Natural killer cell (primary cell): ENCODE data around the gene TGFBR2. TPM values are rescaled to one million over a fixed set of nuclear protein-coding genes. Genes with fewer than 3 reads are reported as not detected.

Experiments used
- ATAC-seq, 3 donors: fragments of 150-1000 bp in 2 of 3; fragments of 200-7000 bp in 1 of 3; cut with Tn5 transposase; 1 replicate in 1 of 3; 2 replicates in 2 of 3; pipeline ENCODE4 v1.10.0; 2021; ENCODE audit warnings: mild to moderate bottlenecking in 2 of 3, moderate library complexity in 2 of 3
- DNase-seq, 2 donors: peaks; one replicate each; pipeline versions ENCODE4 v3.0.0 to v3.0.0-alpha.2; 2013 to 2021; ENCODE audit warnings: mixed read lengths in 1 of 2
- H3K27ac ChIP-seq: one replicate; pipeline ENCODE4 v1.5.1; 2013; ENCODE audit warnings: mild to moderate bottlenecking, low read length
- H3K27me3 ChIP-seq: one replicate; pipeline ENCODE4 v1.6.1; 2013; ENCODE audit warnings: low read length; ENCODE audit not compliant: control insufficient read depth, insufficient read depth
- H3K36me3 ChIP-seq: one replicate; pipeline ENCODE4 v1.6.1; 2013; ENCODE audit warnings: low read length; ENCODE audit not compliant: control insufficient read depth, insufficient read depth
- H3K4me1 ChIP-seq: one replicate; pipeline ENCODE4 v1.6.1; 2013; ENCODE audit warnings: low read length; ENCODE audit not compliant: control insufficient read depth, insufficient read depth
- H3K4me3 ChIP-seq: one replicate; pipeline ENCODE4 v1.5.1; 2013; ENCODE audit warnings: low read length
- H3K9me3 ChIP-seq: one replicate; pipeline ENCODE4 v1.6.1; 2013; ENCODE audit warnings: low read length; ENCODE audit not compliant: control insufficient read depth, insufficient read depth
- H3K27ac Mint-ChIP-seq, 2 donors: one replicate each; pipeline ENCODE4 v1.8.0; 2022; ENCODE audit warnings: mild to moderate bottlenecking in 2 of 2, mixed read lengths in 2 of 2, moderate library complexity in 1 of 2
- H3K27me3 Mint-ChIP-seq, 2 donors: one replicate each; pipeline ENCODE4 v1.8.0; 2022; ENCODE audit warnings: low read depth in 2 of 2, mixed read lengths in 2 of 2
- H3K36me3 Mint-ChIP-seq: one replicate; pipeline ENCODE4 v1.8.0; 2022; ENCODE audit warnings: mixed read lengths
- H3K4me1 Mint-ChIP-seq, 2 donors: one replicate each; pipeline ENCODE4 v1.8.0; 2022; ENCODE audit warnings: mixed read lengths in 2 of 2
- H3K4me3 Mint-ChIP-seq: one replicate; pipeline ENCODE4 v1.8.0; 2022; ENCODE audit warnings: mild to moderate bottlenecking, moderate library complexity, mixed read lengths
- H3K9me3 Mint-ChIP-seq, 2 donors: one replicate each; pipeline ENCODE4 v1.8.0; 2022; ENCODE audit warnings: mixed read lengths in 2 of 2
- CTCF ChIP-seq: fragments of 200-600 bp; IDR thresholded peaks from one replicate; pipeline ENCODE4 v1.8.0; 2022; ENCODE audit warnings: antibody characterized with exemption
- WGBS: methylation state at CpG from one replicate; pipeline ENCODE4 v1.1.7; 2013; ENCODE audit warnings: missing lambda C conversion rate; ENCODE audit not compliant: insufficient coverage; 5-methylcytosine and 5-hydroxymethylcytosine counted together
- intact Hi-C: fragments of 100-400 bp; cut with micrococcal nuclease; formaldehyde crosslinking; loops from one replicate; pipeline ENCODE4 v1.14.2; 2022
- total RNA-seq, 4 donors: library from RNA; stranded (reverse); fragments of 120-200 nt in 1 of 4; gene quantifications; one replicate each; pipeline versions ENCODE4 v1.2.3 to v1.2.4, GENCODE V29; 2013 to 2022

TGFBR2 gene
- total RNA-seq, 3 donors from 2014 or later (not counting 1 experiment from before 2014, with no cell fraction given): 70.4 to 113 (median 99.3) TPM

GRCh38 chr3:30664884-30665283 lies 58.5 kb downstream of the TGFBR2 start:
- H3K4me3 ChIP-seq: no peak overlapping the region
- DNase-seq: peak in 1 of 2 donors; percentile 81
- peak overlapping the region; percentile 64 for H3K4me3 Mint-ChIP-seq
- H3K36me3 Mint-ChIP-seq: peaks cover 13% of the 10 kb centered on the region
- no peaks in the 10 kb centered on the region for H3K27me3 ChIP-seq
- peak overlapping the region; percentile 47 for H3K27ac ChIP-seq
- peak; percentile 34 to 66 (median 58) for ATAC-seq
- peaks cover 32% of the 10 kb centered on the region for H3K4me1 ChIP-seq
- peaks cover 68 to 85% of the 10 kb centered on the region in 2 donors for H3K4me1 Mint-ChIP-seq
- H3K27me3 Mint-ChIP-seq: no peaks in the 10 kb centered on the region
- H3K9me3 ChIP-seq: no peaks in the 10 kb centered on the region
- TF ChIP-seq CTCF: no peak
- intact Hi-C loops: no loop called here
- H3K9me3 Mint-ChIP-seq: no peaks in the 10 kb centered on the region
- WGBS: 18% methylated on average over 6 of the region's 6 CpGs
- peak overlapping the region; percentile 78 to 84 for H3K27ac Mint-ChIP-seq
- peaks cover 32% of the 10 kb centered on the region for H3K36me3 ChIP-seq

DNA sequence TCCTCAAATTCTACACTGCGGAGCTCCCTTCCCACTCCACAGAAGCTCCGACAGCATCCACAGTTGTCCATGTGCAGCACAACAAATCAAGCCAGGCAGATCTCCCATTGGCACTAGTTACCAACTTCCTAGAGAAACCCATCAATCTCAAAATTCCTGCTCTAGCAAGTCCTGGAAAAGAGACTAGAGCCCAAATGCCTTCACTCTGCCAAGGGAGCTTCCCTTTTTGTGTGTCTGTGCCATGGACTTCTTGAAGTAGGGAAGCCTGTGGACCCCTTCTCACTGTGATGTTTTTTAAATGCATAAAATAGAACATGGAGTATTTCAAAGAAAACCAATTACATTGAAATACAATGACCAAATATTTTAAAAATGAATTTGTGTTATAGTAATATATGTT lies 59.1 kb downstream of the TGFBR2 start:
- Histone ChIP-seq H3K4me3 (no peak overlapping the region), H3K36me3 (peaks cover 32% of the 10 kb centered on the region)

DNA sequence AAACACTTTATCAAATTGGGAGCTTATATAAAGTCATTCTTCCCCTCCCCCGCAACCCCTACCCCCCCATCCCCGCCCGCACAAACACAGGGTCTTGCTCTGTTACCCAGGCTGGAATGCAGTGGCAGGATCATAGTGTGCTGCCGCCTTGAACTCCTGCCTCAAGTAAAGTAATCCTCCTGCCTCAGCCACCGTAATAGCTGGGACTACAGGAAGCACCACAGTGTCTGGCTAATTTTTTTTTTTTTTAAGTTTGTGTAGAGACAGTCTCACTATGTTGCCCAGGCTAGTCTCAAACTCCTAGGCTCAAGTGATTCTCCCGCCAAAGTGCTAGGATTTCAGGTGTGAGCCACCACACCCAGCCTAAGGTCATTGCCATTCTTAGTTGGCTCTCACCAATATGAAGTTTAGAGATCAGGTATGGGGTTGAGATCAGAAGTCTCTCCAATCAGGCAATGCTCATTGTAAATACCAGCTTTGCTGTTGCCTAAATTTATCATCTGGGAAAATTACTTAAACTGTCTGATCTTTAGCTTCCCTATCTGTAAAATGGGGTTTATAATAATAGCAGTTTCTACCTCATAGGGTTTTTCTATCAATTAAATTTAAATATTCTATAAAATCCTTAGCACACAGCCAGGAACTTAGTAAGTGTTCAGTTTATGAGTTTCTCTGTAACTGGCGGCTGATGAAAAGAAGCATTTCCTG lies 60.3 kb downstream of the TGFBR2 start:
- Histone ChIP-seq H3K36me3 (peaks cover 36% of the 10 kb centered on the region), H3K27ac (peak overlapping the region; percentile 19), H3K9me3 (no peaks in the 10 kb centered on the region), H3K4me1 (peaks cover 24% of the 10 kb centered on the region), H3K4me3 (no peak overlapping the region), H3K27me3 (no peaks in the 10 kb centered on the region)
- peaks cover 73 to 86% of the 10 kb centered on the region in 2 donors for H3K4me1 Mint-ChIP-seq
- peaks cover 8% of the 10 kb centered on the region for H3K36me3 Mint-ChIP-seq
- peak overlapping the region; percentile 63 to 84 for H3K27ac Mint-ChIP-seq
- H3K4me3 Mint-ChIP-seq: no peak overlapping the region
- DNase-seq (peak in 1 of 2 donors; percentile 50), ATAC-seq (peak; percentile 38 to 69 (median 44))
- H3K27me3 Mint-ChIP-seq: no peaks in the 10 kb centered on the region
- no peaks in the 10 kb centered on the region for H3K9me3 Mint-ChIP-seq
- TF ChIP-seq CTCF: no peak
- intact Hi-C loops: no loop called here
- WGBS: 66% methylated on average over 3 of the region's 7 CpGs

More for the DNA sequence above, 59.1 kb downstream of the TGFBR2 start:
- DNase-seq: no peak
- intact Hi-C loops: no loop called here
- ATAC-seq: no peak
- H3K4me3 Mint-ChIP-seq: peak overlapping the region; percentile 64
- no peaks in the 10 kb centered on the region for H3K9me3 Mint-ChIP-seq
- H3K36me3 Mint-ChIP-seq: peaks cover 18% of the 10 kb centered on the region
- Histone ChIP-seq H3K27ac (no peak overlapping the region), H3K9me3 (no peaks in the 10 kb centered on the region), H3K4me1 (peaks cover 28% of the 10 kb centered on the region), H3K27me3 (no peaks in the 10 kb centered on the region)
- H3K27me3 Mint-ChIP-seq: no peaks in the 10 kb centered on the region
- 100% methylated on average over 2 of the region's 2 CpGs for WGBS
- H3K4me1 Mint-ChIP-seq: peaks cover 73 to 87% of the 10 kb centered on the region in 2 donors
- no peak for TF ChIP-seq CTCF
- H3K27ac Mint-ChIP-seq: peak overlapping the region; percentile 78 to 84
